IgD-negative memory B cell (primary cell): ENCODE measurements around the gene TTLL7. TPM values are rescaled to one million over a fixed set of nuclear protein-coding genes. Genes with fewer than 3 reads are reported as not detected.

Source experiments
- H3K27ac Mint-ChIP-seq, 3 donors: one replicate each; pipeline ENCODE4 v1.8.0; 2020 to 2022; ENCODE audit warnings: mild to moderate bottlenecking in 3 of 3, mixed read lengths in 3 of 3, moderate library complexity in 1 of 3
- H3K27me3 Mint-ChIP-seq: one replicate; pipeline ENCODE4 v1.8.0; 2021; ENCODE audit warnings: mixed read lengths
- H3K36me3 Mint-ChIP-seq: one replicate; pipeline ENCODE4 v1.8.0; 2020; ENCODE audit warnings: mild to moderate bottlenecking, mixed read lengths
- H3K4me1 Mint-ChIP-seq, 3 donors: one replicate each; pipeline ENCODE4 v1.8.0; 2020 to 2022; ENCODE audit warnings: mixed read lengths in 3 of 3, mild to moderate bottlenecking in 1 of 3
- H3K4me3 Mint-ChIP-seq, 4 donors: one replicate each; pipeline ENCODE4 v1.8.0; 2020 to 2022; ENCODE audit warnings: mild to moderate bottlenecking in 4 of 4, mixed read lengths in 4 of 4, moderate library complexity in 3 of 4
- H3K9me3 Mint-ChIP-seq, 3 donors: one replicate each; pipeline ENCODE4 v1.8.0; 2020 to 2021; ENCODE audit warnings: mixed read lengths in 3 of 3, mild to moderate bottlenecking in 1 of 3
- polyA plus RNA-seq: library from polyadenylated mRNA; unstranded; fragments of 300-500 nt; fragmentation: Illumina TruSeq; gene quantifications from one replicate; pipeline ENCODE4 v1.2.3, GENCODE V29; 2021

TTLL7 gene
- polyA plus RNA-seq, 1 donor from 2014 or later = not detected

- H3K9me3 Mint-ChIP-seq = no peaks in the 10 kb centered on the region
- H3K27ac Mint-ChIP-seq = no peak overlapping the region
- no peaks in the 10 kb centered on the region for H3K4me1 Mint-ChIP-seq
- no peaks in the 10 kb centered on the region for H3K36me3 Mint-ChIP-seq
- no peak overlapping the region for H3K4me3 Mint-ChIP-seq
- H3K27me3 Mint-ChIP-seq = peaks cover 7% of the 10 kb centered on the region
Observed at GRCh38 chr1:83897516-83897915, 101.4 kb downstream of the TTLL7 start.

GRCh38 chr1:83896299-83896698 is 102.6 kb downstream of the TTLL7 start:
- no peak overlapping the region for H3K27ac Mint-ChIP-seq
- no peaks in the 10 kb centered on the region for H3K9me3 Mint-ChIP-seq
- peaks cover 7% of the 10 kb centered on the region for H3K27me3 Mint-ChIP-seq
- H3K4me3 Mint-ChIP-seq = no peak overlapping the region
- no peaks in the 10 kb centered on the region for H3K4me1 Mint-ChIP-seq
- H3K36me3 Mint-ChIP-seq = no peaks in the 10 kb centered on the region

GRCh38 chr1:83889707-83890106 is 109.2 kb downstream of the TTLL7 start:
- Mint-ChIP-seq H3K4me1 (no peaks in the 10 kb centered on the region), H3K36me3 (no peaks in the 10 kb centered on the region), H3K27ac (no peak overlapping the region), H3K9me3 (peaks cover 2 to 11% (median 6%) of the 10 kb centered on the region in 3 donors), H3K4me3 (no peak overlapping the region), H3K27me3 (peaks cover 1% of the 10 kb centered on the region)

- no peaks in the 10 kb centered on the region for H3K36me3 Mint-ChIP-seq
- H3K4me3 Mint-ChIP-seq = no peak overlapping the region
- H3K27me3 Mint-ChIP-seq = peaks cover 1% of the 10 kb centered on the region
- H3K27ac Mint-ChIP-seq = no peak overlapping the region
- H3K4me1 Mint-ChIP-seq = no peaks in the 10 kb centered on the region
- H3K9me3 Mint-ChIP-seq = peaks cover 2 to 11% (median 6%) of the 10 kb centered on the region in 3 donors
Observed at GRCh38 chr1:83887483-83887882, 111.4 kb downstream of the TTLL7 start.

- Mint-ChIP-seq H3K4me3 (no peak overlapping the region), H3K36me3 (no peaks in the 10 kb centered on the region), H3K27ac (no peak overlapping the region), H3K9me3 (peaks cover 0 to 6% (median 4%) of the 10 kb centered on the region in 3 donors), H3K27me3 (no peaks in the 10 kb centered on the region), H3K4me1 (no peaks in the 10 kb centered on the region)
Observed at GRCh38 chr1:83883979-83884378, 115.0 kb downstream of the TTLL7 start.

GRCh38 chr1:83882906-83883305 is 116.0 kb downstream of the TTLL7 start:
- Mint-ChIP-seq H3K9me3 (no peaks in the 10 kb centered on the region), H3K4me3 (no peak overlapping the region), H3K36me3 (no peaks in the 10 kb centered on the region), H3K4me1 (no peaks in the 10 kb centered on the region), H3K27ac (no peak overlapping the region), H3K27me3 (no peaks in the 10 kb centered on the region)

GRCh38 chr1:83872515-83872914 is 126.4 kb downstream of the TTLL7 start:
- Mint-ChIP-seq H3K9me3 (peaks cover 0 to 4% (median 3%) of the 10 kb centered on the region in 3 donors), H3K27ac (no peak overlapping the region), H3K36me3 (no peaks in the 10 kb centered on the region), H3K4me1 (peaks cover 0 to 6% (median 4%) of the 10 kb centered on the region in 3 donors), H3K4me3 (no peak overlapping the region), H3K27me3 (no peaks in the 10 kb centered on the region)

- Mint-ChIP-seq H3K27me3 (no peaks in the 10 kb centered on the region), H3K4me1 (peaks cover 7 to 11% (median 9%) of the 10 kb centered on the region in 3 donors), H3K27ac (no peak overlapping the region), H3K9me3 (no peaks in the 10 kb centered on the region), H3K36me3 (peaks cover 4% of the 10 kb centered on the region), H3K4me3 (no peak overlapping the region)
Observed at GRCh38 chr1:83864991-83865390, 133.9 kb downstream of the TTLL7 start.

GRCh38 chr1:83860490-83861221 is 138.3 kb downstream of the TTLL7 start:
- H3K4me3 Mint-ChIP-seq = peak overlapping the region; percentile 73 to 91 (median 82)
- no peaks in the 10 kb centered on the region for H3K9me3 Mint-ChIP-seq
- H3K36me3 Mint-ChIP-seq = peaks cover 5% of the 10 kb centered on the region
- peaks cover 5 to 8% (median 7%) of the 10 kb centered on the region in 3 donors for H3K4me1 Mint-ChIP-seq
- H3K27ac Mint-ChIP-seq = peak overlapping the region in 2 of 3 donors; percentile 79 to 81
- no peaks in the 10 kb centered on the region for H3K27me3 Mint-ChIP-seq

GRCh38 chr1:83857716-83858115 is 141.2 kb downstream of the TTLL7 start:
- peaks cover 5 to 10% (median 7%) of the 10 kb centered on the region in 3 donors for H3K4me1 Mint-ChIP-seq
- no peaks in the 10 kb centered on the region for H3K9me3 Mint-ChIP-seq
- no peak overlapping the region for H3K27ac Mint-ChIP-seq
- H3K27me3 Mint-ChIP-seq = no peaks in the 10 kb centered on the region
- H3K36me3 Mint-ChIP-seq = peaks cover 5% of the 10 kb centered on the region
- H3K4me3 Mint-ChIP-seq = no peak overlapping the region

- Mint-ChIP-seq H3K4me1 (peaks cover 5 to 10% (median 7%) of the 10 kb centered on the region in 3 donors), H3K27me3 (no peaks in the 10 kb centered on the region), H3K4me3 (no peak overlapping the region), H3K36me3 (peaks cover 5% of the 10 kb centered on the region), H3K9me3 (no peaks in the 10 kb centered on the region), H3K27ac (no peak overlapping the region)
Observed at GRCh38 chr1:83857103-83857502, 141.8 kb downstream of the TTLL7 start.

- Mint-ChIP-seq H3K9me3 (no peaks in the 10 kb centered on the region), H3K27me3 (no peaks in the 10 kb centered on the region), H3K36me3 (peaks cover 5% of the 10 kb centered on the region), H3K4me1 (peaks cover 5 to 9% (median 7%) of the 10 kb centered on the region in 3 donors), H3K4me3 (no peak overlapping the region), H3K27ac (no peak overlapping the region)
Observed at GRCh38 chr1:83856381-83856780, 142.6 kb downstream of the TTLL7 start.

- Mint-ChIP-seq H3K27me3 (no peaks in the 10 kb centered on the region), H3K4me3 (no peak overlapping the region), H3K9me3 (no peaks in the 10 kb centered on the region), H3K4me1 (peaks cover 0 to 2% (median 0%) of the 10 kb centered on the region in 3 donors), H3K36me3 (no peaks in the 10 kb centered on the region), H3K27ac (no peak overlapping the region)
Observed at GRCh38 chr1:83854456-83854855, 144.5 kb downstream of the TTLL7 start.

GRCh38 chr1:83850834-83851233 is 148.1 kb downstream of the TTLL7 start:
- peaks cover 0 to 2% (median 0%) of the 10 kb centered on the region in 3 donors for H3K4me1 Mint-ChIP-seq
- H3K9me3 Mint-ChIP-seq = peaks cover 0 to 2% (median 0%) of the 10 kb centered on the region in 3 donors
- H3K27ac Mint-ChIP-seq = no peak overlapping the region
- H3K4me3 Mint-ChIP-seq = no peak overlapping the region
- H3K27me3 Mint-ChIP-seq = no peaks in the 10 kb centered on the region
- no peaks in the 10 kb centered on the region for H3K36me3 Mint-ChIP-seq

GRCh38 chr1:83849191-83850061 is 149.5 kb downstream of the TTLL7 start:
- no peak overlapping the region for H3K4me3 Mint-ChIP-seq
- H3K27me3 Mint-ChIP-seq = no peaks in the 10 kb centered on the region
- no peaks in the 10 kb centered on the region for H3K36me3 Mint-ChIP-seq
- H3K4me1 Mint-ChIP-seq = peaks cover 0 to 2% (median 0%) of the 10 kb centered on the region in 3 donors
- H3K27ac Mint-ChIP-seq = no peak overlapping the region
- H3K9me3 Mint-ChIP-seq = peaks cover 0 to 2% (median 0%) of the 10 kb centered on the region in 3 donors
